GM21360 (cell line): ENCODE data around the gene CT45A7.
"Not testable (repeated sequence)": the region's sequence is repeated elsewhere in the genome, so short reads cannot be mapped to it uniquely, and the experiment has no call there.

Source experiments
- ATAC-seq: cut with Tn5 transposase; IDR thresholded peaks from one replicate; pipeline ENCODE4 v1.9.1; 2021; ENCODE audit warnings: mild to moderate bottlenecking, moderate library complexity; ENCODE audit not compliant: unreplicated experiment

CT45A7 gene, protein sequence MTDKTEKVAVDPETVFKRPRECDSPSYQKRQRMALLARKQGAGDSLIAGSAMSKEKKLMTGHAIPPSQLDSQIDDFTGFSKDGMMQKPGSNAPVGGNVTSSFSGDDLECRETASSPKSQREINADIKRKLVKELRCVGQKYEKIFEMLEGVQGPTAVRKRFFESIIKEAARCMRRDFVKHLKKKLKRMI

GRCh38 chrX:135837180-135837579, at the start of gene CT45A7:
TSS of gene CT45A7 (minus strand) at chrX:135837280. CDS start at chrX:135833533, 3,747 bp downstream.
- not testable (repeated sequence) for ATAC-seq

GRCh38 chrX:135882741-135883140, 45.7 kb upstream of the CT45A7 start:
- not testable (repeated sequence) for ATAC-seq

DNA sequence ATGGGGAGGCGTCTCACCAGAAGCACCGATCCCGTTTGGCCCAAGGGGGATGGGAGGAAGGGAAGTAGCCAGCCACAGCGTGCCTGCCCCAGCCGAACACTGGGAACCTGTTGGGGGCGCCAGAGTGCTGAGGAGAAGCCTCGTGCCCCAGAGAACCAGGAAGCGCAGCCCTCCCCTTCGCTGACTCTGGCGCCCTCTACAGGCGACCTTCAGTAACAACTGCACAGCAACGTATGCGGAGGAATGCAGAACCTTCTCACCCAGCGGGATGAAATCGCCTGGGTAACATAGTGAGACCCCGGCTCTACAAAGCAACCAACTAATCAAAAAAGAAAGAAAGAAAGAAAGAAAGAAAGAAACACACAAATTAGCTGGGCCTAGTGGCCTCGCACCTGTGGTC, 34.6 kb upstream of the CT45A7 start, which contains the start of gene CT45A9:
TSS of gene CT45A9 (minus strand) at position 101 of the 400 bp plus-strand sequence. CDS start 3,751 bp downstream, outside the sequence.
- ATAC-seq: not testable (repeated sequence)

DNA sequence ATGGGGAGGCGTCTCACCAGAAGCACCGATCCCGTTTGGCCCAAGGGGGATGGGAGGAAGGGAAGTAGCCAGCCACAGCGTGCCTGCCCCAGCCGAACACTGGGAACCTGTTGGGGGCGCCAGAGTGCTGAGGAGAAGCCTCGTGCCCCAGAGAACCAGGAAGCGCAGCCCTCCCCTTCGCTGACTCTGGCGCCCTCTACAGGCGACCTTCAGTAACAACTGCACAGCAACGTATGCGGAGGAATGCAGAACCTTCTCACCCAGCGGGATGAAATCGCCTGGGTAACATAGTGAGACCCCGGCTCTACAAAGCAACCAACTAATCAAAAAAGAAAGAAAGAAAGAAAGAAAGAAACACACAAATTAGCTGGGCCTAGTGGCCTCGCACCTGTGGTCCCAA, 17.4 kb upstream of the CT45A7 start, which contains the start of gene CT45A8:
TSS of gene CT45A8 (minus strand) at position 101 of the 400 bp plus-strand sequence. CDS start 3,755 bp downstream, outside the sequence.
- ATAC-seq: not testable (repeated sequence)

DNA sequence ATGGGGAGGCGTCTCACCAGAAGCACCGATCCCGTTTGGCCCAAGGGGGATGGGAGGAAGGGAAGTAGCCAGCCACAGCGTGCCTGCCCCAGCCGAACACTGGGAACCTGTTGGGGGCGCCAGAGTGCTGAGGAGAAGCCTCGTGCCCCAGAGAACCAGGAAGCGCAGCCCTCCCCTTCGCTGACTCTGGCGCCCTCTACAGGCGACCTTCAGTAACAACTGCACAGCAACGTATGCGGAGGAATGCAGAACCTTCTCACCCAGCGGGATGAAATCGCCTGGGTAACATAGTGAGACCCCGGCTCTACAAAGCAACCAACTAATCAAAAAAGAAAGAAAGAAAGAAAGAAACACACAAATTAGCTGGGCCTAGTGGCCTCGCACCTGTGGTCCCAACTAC, 17.2 kb downstream of the CT45A7 start, which contains the start of gene CT45A2:
TSS of gene CT45A2 (minus strand) at position 101 of the 400 bp plus-strand sequence. CDS start 3,747 bp downstream, outside the sequence.
- not testable (repeated sequence) for ATAC-seq

DNA sequence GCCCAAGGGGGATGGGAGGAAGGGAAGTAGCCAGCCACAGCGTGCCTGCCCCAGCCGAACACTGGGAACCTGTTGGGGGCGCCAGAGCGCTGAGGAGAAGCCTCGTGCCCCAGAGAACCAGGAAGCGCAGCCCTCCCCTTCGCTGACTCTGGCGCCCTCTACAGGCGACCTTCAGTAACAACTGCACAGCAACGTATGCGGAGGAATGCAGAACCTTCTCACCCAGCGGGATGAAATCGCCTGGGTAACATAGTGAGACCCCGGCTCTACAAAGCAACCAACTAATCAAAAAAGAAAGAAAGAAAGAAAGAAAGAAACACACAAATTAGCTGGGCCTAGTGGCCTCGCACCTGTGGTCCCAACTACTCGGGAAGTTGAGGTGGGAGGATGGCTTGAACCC, 34.4 kb downstream of the CT45A7 start, which contains the start of gene CT45A6:
TSS of gene CT45A6 (minus strand) at position 101 of the 400 bp plus-strand sequence. CDS start 3,794 bp downstream, outside the sequence.
- ATAC-seq: not testable (repeated sequence)

DNA sequence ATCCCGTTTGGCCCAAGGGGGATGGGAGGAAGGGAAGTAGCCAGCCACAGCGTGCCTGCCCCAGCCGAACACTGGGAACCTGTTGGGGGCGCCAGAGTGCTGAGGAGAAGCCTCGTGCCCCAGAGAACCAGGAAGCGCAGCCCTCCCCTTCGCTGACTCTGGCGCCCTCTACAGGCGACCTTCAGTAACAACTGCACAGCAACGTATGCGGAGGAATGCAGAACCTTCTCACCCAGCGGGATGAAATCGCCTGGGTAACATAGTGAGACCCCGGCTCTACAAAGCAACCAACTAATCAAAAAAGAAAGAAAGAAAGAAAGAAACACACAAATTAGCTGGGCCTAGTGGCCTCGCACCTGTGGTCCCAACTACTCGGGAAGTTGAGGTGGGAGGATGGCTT, 51.7 kb downstream of the CT45A7 start, which contains the start of gene CT45A5:
TSS of gene CT45A5 (minus strand) at position 101 of the 400 bp plus-strand sequence. CDS start 3,774 bp downstream, outside the sequence.
- not testable (repeated sequence) for ATAC-seq
